Lower leg skin (tissue), 3 donors: ENCODE data around the gene ARL11.

Experiments
- CTCF ChIP-seq, 3 donors: fragments of 450-650 bp; IDR thresholded peaks; one replicate each; pipeline ENCODE4 v1.5.1; 2016; ENCODE audit warnings: antibody characterized with exemption in 3 of 3, mild to moderate bottlenecking in 3 of 3, moderate library complexity in 2 of 3
- POLR2A ChIP-seq, 2 donors: fragments of 450-650 bp; IDR thresholded peaks; one replicate each; pipeline ENCODE4 v1.6.1; 2016 to 2017; ENCODE audit warnings: antibody characterized with exemption in 2 of 2, mild to moderate bottlenecking in 1 of 2, moderate library complexity in 1 of 2

- TF ChIP-seq POLR2A (IDR thresholded peaks at IDR 0.05) (no peak), CTCF (IDR thresholded peaks at IDR 0.05) (no peak)
Measured at GRCh38 chr13:49646688-49647087, 18.4 kb downstream of the ARL11 start.
